GM12874 (cell line): Measurements from ENCODE around the gene CDC20B.

ENCODE experiments used
- TF ChIP-seq, protein P1 (sequence below): IDR thresholded peaks from 2 replicates; pipeline ENCODE4 v1.5.1; 2011; ENCODE audit warnings: low read depth, mild to moderate bottlenecking, control low read depth, low read length, moderate library complexity; ENCODE audit not compliant: insufficient read depth

The CDC20B gene

DNA sequence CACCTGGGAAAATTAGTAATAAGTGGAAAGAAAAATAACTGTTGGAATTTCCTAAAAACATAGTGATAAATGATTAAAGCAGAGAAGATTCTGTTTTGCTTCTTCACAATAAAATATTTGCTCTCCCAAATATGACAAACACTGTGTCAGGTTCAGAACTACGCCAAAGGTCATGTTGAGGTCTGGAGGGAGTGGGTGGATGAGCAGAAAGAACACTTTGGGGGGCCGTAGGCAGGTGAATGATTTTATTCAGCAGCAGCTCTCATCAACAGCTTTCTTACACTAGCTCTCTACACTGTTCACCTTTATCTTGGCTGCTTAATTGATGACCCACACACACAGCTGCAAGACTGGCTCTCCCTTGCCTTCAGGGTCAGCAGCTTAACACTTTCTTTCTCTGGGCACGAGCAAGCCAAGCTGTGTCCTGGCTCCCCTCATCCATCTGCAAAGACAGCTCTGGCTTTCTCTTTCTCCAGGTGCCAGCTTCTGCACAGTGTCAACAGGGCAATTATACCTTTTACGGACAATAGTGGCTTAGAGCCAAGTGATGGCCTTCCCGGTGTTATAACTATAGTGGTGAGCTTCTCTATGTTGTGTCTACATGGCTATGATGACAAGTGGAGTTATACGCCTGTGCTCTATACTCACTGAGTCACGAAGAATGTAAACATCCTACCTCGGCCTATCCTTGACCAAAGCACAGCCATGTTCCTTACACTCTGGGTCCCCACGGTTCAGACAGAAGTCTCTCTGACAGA, 31.9 kb downstream of the CDC20B start:
- TF ChIP-seq, protein P1, sequence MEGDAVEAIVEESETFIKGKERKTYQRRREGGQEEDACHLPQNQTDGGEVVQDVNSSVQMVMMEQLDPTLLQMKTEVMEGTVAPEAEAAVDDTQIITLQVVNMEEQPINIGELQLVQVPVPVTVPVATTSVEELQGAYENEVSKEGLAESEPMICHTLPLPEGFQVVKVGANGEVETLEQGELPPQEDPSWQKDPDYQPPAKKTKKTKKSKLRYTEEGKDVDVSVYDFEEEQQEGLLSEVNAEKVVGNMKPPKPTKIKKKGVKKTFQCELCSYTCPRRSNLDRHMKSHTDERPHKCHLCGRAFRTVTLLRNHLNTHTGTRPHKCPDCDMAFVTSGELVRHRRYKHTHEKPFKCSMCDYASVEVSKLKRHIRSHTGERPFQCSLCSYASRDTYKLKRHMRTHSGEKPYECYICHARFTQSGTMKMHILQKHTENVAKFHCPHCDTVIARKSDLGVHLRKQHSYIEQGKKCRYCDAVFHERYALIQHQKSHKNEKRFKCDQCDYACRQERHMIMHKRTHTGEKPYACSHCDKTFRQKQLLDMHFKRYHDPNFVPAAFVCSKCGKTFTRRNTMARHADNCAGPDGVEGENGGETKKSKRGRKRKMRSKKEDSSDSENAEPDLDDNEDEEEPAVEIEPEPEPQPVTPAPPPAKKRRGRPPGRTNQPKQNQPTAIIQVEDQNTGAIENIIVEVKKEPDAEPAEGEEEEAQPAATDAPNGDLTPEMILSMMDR = no peak

DNA sequence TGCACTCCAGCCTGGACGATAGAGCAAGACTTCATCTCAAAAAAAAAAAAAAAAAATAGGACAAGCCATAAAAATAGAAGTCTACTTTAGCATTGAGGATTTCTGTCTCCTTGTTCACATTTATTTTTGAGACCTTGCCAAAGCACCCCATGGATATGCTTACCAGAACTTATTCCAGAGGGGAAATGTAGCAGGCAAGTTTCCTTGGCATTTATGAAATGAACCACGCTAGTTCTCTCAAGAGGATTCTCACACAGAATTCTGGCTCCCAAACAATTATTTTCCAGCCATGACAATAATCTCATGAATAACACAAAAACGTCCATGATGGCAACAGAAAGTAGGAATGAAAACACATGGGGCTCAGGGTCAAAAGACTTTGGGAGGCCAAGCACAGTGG, 36.5 kb downstream of the CDC20B start:
- TF ChIP-seq, protein P1 = no peak

DNA sequence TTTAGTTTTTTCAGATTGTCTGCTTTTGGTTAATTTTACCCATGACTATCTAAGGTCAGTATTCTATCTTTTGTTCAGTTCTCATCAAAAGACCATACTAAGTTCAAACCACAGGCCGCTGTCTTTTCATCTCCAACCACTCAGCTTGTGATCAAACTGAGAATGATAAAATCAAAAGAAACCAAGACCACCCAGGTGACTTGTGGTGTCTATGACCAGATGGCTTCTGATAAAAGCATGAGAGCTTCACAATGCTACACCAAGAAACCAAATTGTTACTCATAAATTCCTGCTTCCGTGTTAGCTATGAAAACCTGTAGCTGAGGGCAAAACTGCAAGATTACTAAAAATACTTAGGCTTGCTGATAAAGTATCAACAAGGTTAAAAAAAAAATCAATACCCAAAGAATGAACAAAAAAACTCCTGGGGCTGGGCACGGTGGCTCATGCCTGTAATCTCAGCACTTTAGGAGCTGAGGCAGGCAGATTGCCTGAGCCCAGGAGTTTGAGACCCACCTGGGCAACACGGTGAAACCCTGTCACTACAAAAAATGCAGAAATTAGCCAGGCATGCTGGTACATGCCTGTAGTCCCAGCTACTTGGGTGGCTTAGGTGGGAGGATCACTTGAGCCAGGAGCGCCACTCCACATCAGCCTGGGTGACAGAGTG, 38.8 kb downstream of the CDC20B start:
- TF ChIP-seq, protein P1 = no peak

DNA sequence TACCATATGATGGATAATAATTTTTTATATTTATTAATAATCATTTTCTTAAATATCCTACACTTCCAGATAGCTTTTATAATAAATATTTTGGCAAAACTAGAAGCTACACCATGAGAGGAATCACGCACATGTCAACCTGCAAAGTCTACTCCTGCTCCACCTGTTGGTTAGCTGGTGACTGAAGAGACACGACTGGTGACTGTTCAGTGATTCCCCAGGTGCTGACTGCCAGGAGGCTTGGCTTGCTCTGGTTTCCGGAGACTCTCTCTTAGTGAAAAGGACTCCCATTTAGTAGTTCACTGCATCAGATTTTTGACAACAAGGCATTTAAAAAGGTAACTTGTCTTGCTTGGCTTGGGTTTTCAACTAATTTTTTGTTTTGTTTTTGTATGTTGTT, 49.6 kb downstream of the CDC20B start:
- TF ChIP-seq, protein P1 = no peak

DNA sequence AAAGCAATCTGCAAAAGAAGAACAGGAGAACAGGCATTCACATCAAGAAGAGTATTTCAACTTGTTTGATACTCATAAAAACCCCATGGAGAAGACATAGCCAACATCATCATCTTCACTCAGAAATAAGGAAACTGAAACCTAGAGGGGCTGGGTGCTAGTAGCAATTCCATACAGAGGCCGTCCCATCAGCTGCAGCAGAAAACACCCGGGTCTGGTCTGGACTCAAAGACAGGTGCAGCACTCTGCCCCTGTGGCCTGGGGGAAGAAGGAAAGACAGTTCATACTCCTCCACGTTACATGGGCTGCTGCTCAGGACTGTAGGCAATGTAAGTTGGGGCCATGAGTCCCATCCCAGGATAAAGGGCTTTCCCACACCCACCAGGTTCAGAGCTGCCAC, 58.9 kb downstream of the CDC20B start:
- TF ChIP-seq, protein P1 = no peak

DNA sequence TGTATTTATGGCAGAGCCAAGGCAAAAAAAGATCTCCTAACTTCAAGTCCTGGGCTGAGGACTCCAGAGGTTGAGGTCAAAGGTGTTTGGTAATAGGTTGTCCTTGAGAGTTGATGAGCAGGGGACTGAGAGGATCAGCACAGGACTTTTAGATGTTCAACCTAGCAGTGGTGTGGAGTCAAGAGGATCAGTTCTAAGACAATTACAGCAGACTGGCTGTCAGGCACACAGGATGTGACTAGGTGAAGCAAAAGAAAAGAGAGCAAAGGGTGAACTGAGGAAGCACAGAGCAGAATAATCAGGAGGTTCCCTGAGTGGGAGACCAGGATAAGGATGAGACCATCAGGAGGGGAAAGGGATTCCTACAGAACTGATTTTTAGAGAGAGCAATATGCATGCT, 59.6 kb downstream of the CDC20B start:
- TF ChIP-seq, protein P1 = no peak

DNA sequence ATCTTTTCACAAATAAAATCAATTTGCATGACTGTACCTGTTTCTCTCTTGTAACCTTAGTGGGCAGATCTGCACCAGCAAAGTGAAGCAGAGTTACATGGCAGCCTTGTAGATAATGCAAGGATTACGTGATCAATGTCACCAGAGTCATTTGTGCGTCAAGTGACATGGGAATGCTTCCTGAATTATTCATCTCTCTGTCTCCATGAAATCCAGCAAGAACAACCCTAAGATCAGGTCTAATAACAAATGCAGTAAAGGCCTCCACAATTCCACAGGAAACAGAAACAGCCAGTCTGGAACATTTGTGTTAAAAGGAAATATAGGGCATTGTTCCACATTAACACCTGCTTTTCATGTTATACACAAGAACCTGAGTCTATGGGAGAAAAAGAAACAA, 62.8 kb downstream of the CDC20B start:
- TF ChIP-seq, protein P1 = no peak
